SIG-M5 (cell line): ENCODE measurements around the gene HPD.
"Not testable (repeated sequence)": the region's sequence is repeated elsewhere in the genome, so short reads cannot be mapped to it uniquely, and the experiment has no call there.

ENCODE experiments used
- DNase-seq: peaks from one replicate; lab custom pipeline; 2025; lab: John Stamatoyannopoulos, UW

The HPD gene

DNA sequence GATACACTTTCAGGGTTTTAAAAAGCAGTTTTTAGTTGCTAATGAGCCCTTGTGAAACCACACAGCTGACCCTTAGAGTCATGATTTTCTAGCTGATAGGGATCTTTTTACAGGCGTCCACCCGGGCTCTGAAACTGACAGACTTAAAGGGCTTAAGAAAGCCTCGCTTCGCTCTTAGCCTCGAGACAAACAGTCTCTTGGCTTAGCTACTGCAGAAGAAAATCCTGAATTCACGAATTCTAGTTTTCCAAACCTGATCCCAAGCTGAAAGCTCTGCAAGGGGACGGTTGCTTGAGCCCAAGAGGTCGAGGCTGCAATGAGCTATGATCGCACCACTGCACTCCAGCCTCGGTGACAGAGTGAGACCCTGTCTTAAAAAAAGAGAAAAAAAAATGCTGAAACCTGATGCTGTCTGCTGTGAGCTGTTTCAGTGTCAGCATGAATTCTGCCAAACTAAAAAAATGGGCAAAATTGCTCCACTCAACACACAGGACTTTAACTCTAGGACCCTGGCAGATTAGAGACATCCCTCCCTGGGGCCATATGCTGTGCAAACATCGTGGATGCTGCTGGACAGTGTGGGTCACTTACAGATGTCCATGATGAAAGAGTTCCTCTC lies 3.1 kb upstream of the HPD start:
- DNase-seq: no peak

DNA sequence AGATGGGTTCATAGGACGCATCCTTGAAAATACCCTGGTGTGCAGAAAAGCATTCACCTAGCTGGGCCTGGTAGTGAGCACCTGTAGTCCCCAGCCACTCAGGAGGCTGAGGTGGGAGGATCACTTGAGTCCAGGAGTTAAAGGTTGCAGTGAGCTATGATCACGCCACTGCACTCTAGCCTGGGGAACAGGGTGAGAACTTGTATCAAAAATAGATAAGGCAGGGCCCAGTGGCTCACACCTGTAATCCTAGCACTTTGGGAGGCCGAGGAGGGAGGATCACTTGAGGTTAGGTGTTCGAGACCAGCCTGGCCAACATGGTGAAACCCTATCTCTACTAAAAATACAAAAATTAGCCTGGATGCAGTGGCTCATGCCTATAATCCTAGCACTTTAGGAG lies 2.0 kb upstream of the HPD start:
- DNase-seq: not testable (repeated sequence)

DNA sequence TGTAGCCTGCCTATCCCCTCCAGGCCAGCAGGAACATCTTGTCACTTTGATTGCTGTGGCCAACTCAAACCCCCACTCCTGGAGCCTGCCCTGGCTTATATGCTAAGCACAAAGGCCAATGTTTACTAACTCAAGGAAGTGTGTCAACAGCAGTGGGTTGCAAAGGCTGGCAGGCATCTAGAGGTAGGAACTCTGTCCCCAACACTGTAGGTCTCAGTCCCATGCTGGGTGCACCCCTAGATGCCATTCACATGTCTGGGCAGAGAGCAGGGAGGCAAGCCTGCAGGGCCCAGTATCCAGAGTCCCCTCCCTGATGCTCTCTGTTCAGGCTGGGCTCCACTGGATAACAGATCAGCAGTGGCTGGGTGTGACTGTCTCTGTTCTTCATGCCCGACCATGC lies 1.6 kb upstream of the HPD start:
- DNase-seq: no peak

DNA sequence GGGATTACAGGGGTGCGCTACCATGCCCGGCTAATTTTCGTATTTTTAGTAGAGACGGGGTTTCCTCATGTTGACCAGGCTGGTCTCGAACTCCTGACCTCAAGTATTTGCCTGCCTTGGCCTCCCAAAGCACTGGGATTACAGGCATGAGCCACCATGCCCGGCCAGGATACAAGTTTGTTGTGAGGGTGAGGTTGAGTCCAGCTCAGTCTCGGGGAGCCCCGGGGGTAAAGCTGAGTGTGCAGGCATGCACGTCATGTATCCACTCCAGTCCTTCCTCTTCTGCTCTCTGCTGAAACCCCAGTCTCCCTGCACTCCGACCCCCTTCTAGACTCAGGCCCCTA lies 369 bp downstream of the HPD start:
- DNase-seq: no peak

DNA sequence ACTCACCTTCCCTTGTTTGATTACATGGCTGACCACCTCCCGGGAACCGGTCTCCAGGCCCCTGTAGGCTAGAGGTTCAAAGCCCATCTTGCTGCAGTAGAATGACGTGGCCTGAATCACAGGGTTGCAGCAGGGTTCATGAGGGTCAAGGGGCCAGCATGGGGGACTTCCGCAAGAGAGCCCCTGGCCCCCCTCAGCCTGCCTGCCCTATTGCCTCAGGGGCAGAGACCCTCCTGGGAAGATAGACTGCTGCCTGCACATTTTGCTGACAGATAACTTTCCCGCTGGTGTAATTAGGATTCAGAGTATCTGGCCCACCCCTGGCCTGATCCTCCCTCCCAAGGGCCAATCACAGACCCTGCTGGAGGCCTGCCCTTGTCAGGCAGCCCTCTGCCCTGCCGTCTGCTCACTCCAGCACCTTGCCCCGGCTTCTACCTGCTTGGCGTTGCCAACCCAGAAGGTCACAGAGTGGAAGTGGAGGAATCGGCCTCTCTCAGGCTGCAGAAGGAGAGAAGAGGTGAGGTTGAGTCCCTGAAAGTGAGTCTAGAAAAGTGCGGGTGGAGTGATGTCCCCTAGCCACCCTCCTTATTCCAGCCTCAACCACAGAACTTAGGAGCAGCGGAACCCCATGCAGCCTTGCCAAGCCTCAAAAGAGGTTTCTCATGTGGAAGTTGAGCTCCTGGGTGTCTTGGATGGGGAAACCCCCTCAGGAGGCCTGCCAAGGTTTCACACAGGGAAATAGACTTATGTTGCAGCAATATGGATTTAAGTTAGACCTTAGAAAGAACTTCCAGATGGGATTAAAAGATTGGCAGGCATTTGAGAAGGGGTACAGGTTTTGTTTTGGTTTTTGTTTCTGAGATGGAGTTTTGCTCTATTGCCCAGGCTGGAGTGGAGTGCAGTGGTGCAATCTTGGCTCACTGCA lies 1.1 kb downstream of the HPD start:
- no peak for DNase-seq

DNA sequence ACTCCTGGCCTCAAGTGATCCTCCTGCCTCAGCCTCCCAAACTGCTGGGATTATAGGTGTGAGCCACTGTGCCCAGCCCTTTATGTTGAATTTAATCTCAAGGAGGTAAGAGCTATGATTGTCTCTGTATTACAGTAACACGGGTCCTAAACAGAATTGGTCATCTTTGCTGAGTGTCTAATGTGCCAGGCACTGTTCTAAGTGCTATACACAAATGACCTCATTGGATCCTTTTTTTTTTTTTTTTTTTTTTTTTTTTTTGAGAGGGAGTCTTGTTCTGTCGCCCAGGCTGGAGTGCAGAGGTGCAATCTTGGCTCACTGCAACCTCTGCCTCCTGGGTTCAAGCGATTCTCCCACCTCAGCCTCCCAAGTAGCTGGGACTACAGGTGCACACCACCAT lies 6.3 kb downstream of the HPD start:
- DNase-seq: not testable (repeated sequence)

DNA sequence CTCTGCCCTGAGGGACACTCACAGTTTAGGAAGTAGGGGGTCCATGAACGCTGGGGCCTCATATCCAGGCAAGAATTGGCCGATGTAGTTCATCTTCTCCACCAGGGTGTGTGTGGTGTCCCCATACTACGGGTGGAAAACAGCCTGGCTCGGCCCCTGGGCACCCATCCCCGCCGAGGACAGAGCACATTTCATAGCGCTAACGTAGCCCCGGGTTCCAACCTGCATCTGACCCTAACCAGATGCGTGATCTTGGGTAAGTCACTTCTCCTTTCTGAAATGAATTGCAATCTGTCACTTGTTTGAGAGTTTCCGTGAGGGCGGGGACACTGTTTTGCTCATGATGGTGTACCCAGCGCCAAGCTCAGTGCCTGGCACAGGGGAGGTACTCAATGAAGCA lies 9.0 kb downstream of the HPD start:
- peak; percentile 30 for DNase-seq

DNA sequence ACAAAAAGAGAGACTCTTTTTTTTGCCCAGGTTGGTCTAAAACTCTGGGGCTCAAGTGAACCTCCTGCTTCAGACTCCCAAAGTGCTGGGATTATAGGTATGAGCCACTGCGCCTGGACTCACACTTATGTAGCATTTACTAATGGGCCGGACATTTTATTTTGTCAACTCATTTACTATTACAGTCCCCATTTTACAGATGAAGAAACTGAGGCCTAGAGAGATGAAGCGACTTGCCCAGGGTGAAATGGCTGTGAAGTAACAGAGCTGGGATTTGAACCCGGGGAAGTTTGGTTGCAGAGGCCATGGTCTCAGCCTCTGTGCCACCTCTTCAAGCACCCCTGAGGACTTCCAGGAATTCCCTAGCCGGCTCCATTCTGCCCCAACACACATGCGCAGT lies 9.4 kb downstream of the HPD start:
- DNase-seq: no peak

DNA sequence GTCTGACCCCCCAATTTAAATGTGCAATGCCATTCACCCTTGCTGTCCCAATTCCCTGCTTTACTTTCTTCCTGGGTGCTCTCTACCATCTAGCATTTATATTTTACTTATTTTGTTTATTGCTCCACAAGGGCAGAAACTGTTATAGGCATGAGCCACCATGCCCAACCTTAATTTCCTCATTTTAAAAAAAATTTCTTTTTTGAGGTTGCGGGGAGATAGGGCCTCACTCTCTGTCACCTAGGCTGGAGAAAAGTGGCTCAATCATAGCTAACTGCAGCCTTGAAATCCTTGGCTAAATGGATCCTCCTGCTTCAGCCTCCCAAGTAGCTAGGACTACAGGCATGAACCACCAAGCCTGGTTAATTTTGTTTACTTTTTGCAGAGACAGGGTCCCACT lies 13.0 kb downstream of the HPD start:
- DNase-seq: no peak

DNA sequence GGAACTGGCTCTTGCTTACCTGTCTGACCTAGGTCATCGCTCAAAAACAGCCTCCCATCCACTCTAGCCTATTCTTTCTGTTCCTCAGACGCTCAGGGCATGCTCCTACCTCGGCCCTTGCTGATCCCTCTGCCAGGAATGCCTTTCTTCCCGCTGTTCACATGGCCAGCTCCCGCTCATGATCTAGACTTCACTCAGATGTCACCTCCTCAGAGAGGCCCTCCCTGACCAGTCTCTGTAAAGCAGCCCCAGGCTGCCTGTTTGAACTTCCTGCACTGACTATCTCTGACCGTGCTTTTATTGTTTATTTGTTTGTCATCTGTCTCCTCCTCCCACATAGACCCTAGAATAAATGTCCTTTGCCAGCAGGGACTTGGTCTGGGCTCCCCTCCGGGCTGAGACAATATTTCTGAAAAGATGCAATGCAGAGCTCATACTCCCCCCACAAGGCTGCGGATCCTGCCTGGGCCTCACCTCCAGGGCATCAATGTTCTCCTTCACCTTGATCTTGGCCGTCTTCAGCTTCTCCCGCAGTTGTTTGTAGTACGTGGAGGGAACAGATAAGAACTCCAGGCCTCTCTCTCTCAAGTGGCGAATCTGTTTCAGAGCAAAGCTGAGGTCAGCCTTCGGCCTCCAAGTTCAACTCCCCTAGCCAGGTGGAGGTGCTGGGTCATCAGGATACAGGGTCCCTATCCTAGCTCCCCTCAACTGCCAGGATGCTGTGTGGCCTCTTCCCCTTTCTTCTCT lies 15.2 kb downstream of the HPD start:
- no peak for DNase-seq

DNA sequence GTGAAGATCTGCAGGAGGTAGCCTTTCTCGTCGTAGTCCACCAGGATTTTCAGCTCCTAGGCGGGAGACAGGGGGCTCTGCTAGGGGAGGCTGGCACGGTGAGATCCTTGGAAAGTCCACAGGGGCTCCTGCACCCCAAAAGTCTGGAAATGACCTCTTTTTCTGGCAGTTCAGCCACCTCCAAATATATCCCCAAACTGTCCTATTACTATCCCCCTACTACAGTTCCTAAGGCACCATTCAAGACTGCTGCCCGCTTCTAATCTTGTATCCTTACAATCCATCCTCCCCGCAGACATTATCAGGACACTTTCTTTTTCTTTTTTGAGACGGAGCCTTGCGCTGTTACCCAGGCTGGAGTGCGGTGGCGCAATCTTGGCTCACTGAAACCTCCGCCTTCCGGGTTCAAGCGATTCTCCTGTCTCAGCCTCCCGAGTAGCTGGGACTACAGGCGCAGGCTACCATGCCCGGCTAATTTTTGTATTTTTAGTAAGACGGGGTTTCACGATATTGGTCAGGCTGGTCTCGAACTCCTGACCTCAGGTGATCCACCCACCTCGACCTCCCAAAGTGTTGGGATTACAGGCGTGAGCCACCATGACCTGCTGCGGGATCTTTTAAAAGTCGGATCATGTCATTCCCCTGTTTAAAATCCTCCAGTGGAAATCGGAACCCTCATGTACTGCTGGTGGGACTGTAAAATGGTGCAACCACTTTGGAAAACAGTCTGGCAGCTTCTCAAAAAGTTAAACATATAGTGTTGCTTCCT lies 18.5 kb downstream of the HPD start:
- no peak for DNase-seq

DNA sequence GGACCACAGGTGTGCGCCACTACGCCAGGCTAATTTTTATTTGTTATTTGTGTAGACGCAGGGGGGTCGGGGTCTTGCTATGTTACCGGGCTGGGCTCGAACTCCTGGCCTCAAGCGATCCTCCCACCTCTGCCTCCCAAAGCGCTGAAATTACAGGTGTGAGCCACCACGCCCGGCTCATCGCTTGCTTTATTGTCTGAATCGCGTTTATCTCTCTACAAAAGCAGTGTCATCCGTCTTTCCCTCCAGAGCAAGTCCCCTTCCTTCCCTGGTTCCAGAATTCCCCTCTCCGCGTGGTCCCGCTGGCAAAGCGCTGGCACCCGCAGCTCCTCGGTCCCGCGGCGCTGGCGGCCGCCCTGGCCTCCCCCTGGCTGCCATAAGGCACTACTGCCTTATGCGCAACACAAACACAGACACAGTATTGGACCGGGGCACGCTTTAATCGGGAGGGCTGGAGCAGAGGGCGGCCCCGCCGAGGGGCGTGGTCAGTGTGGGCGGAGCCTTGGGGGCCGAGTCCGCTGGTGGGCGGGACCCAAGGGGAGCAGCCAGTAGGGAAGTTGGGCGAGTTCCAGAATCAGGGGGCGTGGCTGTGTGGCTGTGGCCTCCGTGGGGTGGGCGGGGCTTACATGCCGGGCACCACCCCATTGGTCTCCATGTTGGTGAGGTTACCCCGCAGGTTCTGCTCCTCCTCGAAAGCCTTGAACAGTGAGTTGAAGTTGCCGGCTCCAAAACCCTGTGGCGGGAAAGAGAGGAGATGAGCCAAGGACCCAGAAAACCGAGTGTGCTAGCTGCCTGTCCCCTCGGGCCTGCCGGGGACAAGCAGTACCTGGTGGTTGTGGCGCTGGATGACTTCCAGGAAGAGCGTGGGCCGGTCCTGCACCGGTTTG lies 19.3 kb downstream of the HPD start:
- peak; percentile 93 for DNase-seq

DNA sequence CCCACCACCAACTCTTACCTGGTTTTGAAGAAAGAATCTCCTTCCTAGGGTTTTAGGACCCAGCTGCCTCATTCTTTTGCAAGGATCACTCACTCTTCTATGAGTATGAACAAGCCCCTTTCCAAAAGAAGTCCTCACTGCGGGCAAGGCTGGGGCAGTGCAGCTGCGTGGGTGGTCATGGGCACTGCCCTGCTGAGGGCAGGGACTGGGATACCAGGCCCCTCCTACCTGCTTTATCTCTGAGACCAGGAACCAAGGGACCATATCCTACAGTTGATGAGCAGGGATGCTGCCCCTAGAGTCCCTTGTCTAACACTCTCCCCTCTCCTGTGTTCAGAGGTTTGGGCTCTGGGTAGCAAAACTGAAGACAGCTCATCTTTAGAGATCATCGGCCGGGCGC lies 20.5 kb downstream of the HPD start:
- DNase-seq: no peak

DNA sequence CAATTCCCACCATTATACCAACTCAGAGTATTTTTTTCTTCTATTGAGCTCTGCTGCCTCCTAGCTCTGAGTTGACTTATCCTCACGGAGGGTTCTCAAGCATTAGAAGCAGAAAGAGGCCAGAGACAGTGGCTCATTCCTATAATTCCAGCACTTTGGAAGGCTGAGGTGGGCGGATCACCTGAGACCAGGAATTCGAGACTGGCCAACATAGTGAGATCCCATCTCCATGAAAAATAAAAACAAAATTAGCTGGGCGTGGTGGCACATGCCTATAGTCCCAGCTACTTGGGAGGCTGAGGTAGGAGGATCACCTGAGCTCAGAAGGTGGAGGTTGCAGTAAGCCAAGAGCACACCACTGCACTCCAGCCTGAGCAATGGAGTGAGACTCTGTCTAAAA lies 21.0 kb downstream of the HPD start:
- DNase-seq: no peak

DNA sequence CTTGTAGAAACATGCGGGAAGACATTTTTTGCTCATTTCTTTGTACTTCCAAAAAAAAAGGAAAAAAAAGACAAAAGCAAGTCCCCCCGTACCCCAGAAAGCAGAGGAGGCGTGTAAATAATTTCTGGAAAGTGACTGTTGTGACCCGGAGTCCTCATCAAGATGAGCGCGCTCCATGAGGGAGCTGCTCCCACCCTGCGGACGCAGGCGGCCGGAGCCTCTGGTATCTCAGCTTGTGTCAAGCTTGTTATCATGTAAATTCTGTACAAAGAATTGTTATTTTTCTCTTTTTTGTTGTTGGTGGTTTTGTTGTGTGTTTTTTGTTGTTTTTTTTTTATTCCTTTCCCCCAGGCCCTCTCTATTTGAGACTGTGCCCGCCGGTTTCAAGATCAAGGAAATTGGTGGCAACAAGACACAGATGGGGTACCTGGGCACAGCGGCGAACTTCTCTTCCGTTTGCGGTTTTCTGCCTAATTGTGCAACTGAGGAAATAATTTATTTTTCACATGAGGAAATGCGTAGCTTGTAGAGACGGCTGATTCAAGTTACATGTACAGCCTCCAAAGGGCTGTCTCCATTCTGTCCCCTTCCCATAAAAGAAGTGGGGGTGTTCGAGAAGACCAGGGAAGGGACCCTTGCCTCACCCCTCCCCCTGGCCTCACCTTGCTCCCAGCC lies 27.0 kb downstream of the HPD start:
- DNase-seq: no peak

DNA sequence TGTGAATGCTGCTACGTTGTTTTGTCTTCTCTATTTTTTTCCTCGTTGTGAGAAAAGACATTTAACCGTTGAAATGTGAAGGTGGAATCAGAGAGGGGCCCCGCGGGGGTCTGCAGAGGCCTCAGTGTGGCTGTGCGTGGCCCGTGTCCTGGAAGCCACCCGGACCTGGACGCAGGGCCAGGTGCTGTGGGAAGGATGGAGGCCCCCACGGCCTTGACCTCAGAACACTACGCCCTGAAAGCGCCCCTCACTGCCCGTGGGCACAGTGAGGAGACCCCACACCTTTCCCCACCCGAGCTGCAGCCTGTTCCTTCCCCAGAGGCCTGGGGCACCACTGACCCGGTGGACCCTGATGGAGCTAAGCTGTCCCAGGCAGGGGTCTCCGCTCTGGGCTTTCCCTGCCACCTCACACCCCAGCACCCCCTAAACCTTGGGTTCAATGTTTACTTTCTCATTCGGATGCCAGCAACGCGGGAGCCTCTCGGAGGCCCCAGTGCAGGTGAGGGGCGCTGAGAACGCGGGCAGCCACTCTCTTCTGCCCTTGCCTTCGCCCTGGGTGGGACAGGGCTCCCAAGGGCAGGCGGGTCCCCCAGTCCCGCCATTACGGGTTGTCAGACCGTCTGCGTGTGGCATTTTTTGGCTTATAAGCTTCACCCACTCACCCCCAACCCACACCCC lies 27.9 kb downstream of the HPD start:
- no peak for DNase-seq

DNA sequence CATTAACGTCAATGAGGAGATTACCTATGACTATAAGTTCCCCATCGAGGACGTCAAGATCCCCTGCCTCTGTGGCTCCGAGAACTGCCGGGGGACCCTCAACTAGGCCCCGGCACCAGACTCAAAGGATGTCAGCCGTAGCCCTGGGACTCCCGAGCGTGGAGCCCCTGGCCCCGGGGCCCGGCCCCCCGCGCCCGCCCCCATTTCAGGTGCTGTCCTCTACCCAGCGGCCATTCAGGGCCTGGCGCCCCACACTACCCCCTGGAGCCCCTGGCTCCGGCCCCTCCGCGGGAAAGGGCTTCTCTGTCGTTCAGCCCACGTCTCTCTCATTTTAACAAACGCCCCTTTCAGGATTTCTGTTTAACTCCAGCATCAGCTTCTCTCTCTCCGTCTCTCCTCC lies 28.5 kb downstream of the HPD start:
- DNase-seq: no peak

DNA sequence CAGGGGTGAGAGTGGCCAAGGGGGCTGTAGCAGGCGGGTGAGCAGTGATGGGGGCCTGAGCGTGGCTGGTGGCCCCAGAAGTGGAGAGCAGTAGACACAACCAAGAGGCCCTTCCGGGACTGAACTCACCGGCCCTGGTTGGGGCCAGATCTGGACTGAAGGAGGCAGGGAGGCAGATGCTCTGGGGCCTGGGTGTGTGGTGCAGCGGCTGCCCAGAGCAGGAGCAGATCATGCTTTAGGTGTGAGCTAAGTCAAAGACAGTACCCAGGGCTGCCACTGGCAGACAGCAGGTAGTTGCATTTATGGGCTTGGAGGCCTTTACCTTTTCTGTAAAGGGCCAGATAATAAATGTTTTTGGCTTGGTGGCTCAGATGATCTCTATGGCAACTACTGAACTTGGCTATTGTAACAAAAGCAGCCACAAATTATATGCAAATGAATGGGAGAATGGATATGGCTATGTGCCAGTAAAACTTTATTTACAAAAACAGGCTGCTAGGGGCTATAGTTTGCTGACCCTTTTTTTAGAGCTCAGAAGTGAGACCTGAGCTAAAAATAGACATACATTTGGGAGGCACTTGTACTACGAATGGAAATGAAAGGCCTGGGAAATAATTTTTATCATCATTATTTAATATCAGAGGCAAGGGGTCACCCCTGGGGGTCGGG lies 29.3 kb downstream of the HPD start:
- DNase-seq: no peak

DNA sequence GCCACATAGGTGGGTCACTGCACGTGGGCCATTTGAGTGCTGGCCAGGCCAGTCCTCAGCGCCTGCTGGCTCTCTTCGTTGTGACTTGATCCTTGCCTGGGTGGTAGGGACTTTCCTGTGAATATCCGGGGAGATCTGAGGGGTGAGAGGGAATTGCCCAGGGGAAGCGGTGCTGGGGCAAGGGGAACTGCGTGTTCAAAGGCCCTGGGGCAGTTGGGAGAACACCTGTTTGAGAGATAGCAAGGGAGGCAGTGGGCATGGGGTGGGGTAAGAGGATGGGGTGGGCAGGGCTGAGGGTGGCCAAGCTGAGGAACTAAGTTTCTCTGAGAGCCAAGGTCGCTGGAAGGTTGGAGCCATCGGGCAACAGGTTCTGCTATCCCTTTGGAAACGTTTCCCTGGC lies 29.8 kb downstream of the HPD start:
- DNase-seq: no peak

DNA sequence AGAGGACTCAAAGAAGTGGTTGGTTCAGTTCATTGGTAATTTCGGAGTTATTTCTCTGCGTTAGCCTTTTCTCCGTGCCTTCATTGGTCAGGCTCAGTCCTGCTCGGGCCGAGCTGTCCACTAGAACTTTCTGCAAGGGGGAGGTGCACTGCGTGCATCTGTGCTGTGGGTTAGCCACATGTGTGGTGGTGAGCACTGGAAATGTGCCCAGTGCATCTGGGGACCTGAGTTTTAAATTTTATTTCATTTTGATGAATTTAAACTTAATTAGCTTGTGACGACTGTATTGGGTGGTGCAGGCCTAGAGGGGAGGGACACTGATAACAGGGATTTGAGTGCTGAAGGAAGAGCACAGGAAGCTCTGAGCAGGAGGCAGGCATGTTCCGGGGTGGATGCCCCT lies 30.4 kb downstream of the HPD start:
- no peak for DNase-seq
